T-cell (primary cell): ENCODE results near the gene CRAMP1. TPM values are rescaled to one million over a fixed set of nuclear protein-coding genes. Genes with fewer than 3 reads are reported as not detected.

ENCODE experiments used
- ATAC-seq, 4 experiments: fragments of 200-7000 bp in 3 of 4; fragments of 150-1000 bp in 1 of 4; cut with Tn5 transposase; replicated peaks in 1 of 4; 1 replicate in 3 of 4; 2 replicates in 1 of 4; pipeline ENCODE4 v1.10.0; 2021; ENCODE audit warnings: moderate library complexity in 3 of 4, mild to moderate bottlenecking in 2 of 4, moderate number of reproducible peaks in 1 of 4
- CTCF ChIA-PET, 2 donors: fragments of 300-600 bp; sonication (Branson Sonifier 250); formaldehyde crosslinking; loops; one replicate each; lab custom pipeline; 2022; ENCODE audit warnings: antibody characterized with exemption in 2 of 2; lab: Charles Lee
- POLR2A ChIA-PET, 2 donors: fragments of 300-600 bp; sonication (Branson Sonifier 250); formaldehyde crosslinking; loops; one replicate each; lab custom pipeline; 2022; ENCODE audit warnings: antibody characterized with exemption in 2 of 2; lab: Charles Lee
- DNase-seq, 35 experiments: peaks; one replicate each; pipeline versions ENCODE4 v3.0.0 to v3.0.0-alpha.2; 2013 to 2023
- H3K27ac ChIP-seq: one replicate; pipeline ENCODE4 v1.5.1; 2013; ENCODE audit warnings: low read length
- H3K27me3 ChIP-seq, 2 experiments: replicated peaks in 1 of 2; 1 replicate in 1 of 2; 2 replicates in 1 of 2; pipeline versions ENCODE4 v1.6.1 to v1.7.0; 2013; ENCODE audit warnings: low read length in 1 of 2, mixed read lengths in 1 of 2; ENCODE audit not compliant: control insufficient read depth in 2 of 2, insufficient read depth in 2 of 2; ENCODE audit errors: extremely low read depth in 1 of 2
- H3K36me3 ChIP-seq, 2 donors: 1 replicate in 1 of 2; 2 replicates in 1 of 2; pipeline versions ENCODE4 v1.6.1 to v1.7.0; 2013; ENCODE audit warnings: low read length in 1 of 2; ENCODE audit not compliant: control insufficient read depth in 2 of 2, insufficient read depth in 1 of 2; ENCODE audit errors: extremely low read depth in 1 of 2
- H3K4me1 ChIP-seq, 2 experiments: 1 replicate in 1 of 2; 2 replicates in 1 of 2; pipeline versions ENCODE4 v1.6.1 to v1.7.0; 2013; ENCODE audit warnings: low read length in 2 of 2, mixed read lengths in 1 of 2; ENCODE audit not compliant: insufficient read depth in 2 of 2, control insufficient read depth in 1 of 2; ENCODE audit errors: extremely low read depth in 1 of 2
- H3K4me3 ChIP-seq, 2 donors: 1 replicate in 1 of 2; 2 replicates in 1 of 2; pipeline versions ENCODE4 v1.5.1 to v1.7.0; 2013; ENCODE audit warnings: mild to moderate bottlenecking in 2 of 2, low read length in 1 of 2, moderate library complexity in 1 of 2; ENCODE audit not compliant: control insufficient read depth in 1 of 2; ENCODE audit errors: extremely low read depth in 1 of 2
- H3K9me3 ChIP-seq: 2 replicates; pipeline ENCODE4 v1.7.0; 2013
- H3K27ac Mint-ChIP-seq, 2 donors: one replicate each; pipeline ENCODE4 v1.8.0; 2020 to 2021; ENCODE audit warnings: mild to moderate bottlenecking in 2 of 2, mixed read lengths in 2 of 2
- H3K27me3 Mint-ChIP-seq, 2 donors: one replicate each; pipeline ENCODE4 v1.8.0; 2021 to 2022; ENCODE audit warnings: mixed read lengths in 2 of 2
- H3K36me3 Mint-ChIP-seq: one replicate; pipeline ENCODE4 v1.8.0; 2021; ENCODE audit warnings: mixed read lengths
- H3K4me1 Mint-ChIP-seq, 3 donors: one replicate each; pipeline ENCODE4 v1.8.0; 2020 to 2022; ENCODE audit warnings: mixed read lengths in 3 of 3, mild to moderate bottlenecking in 1 of 3
- H3K4me3 Mint-ChIP-seq, 3 donors: one replicate each; pipeline ENCODE4 v1.8.0; 2020 to 2022; ENCODE audit warnings: mild to moderate bottlenecking in 3 of 3, mixed read lengths in 3 of 3, moderate library complexity in 3 of 3
- H3K9me3 Mint-ChIP-seq, 3 donors: one replicate each; pipeline ENCODE4 v1.8.0; 2020 to 2022; ENCODE audit warnings: mixed read lengths in 3 of 3
- WGBS: methylation state at CpG from one replicate; pipeline ENCODE4 v1.1.5; 2013; ENCODE audit warnings: missing lambda C conversion rate; ENCODE audit not compliant: insufficient coverage; 5-methylcytosine and 5-hydroxymethylcytosine counted together
- total RNA-seq, 35 experiments: library from RNA in 6 of 35; stranded (reverse) in 6 of 35; fragments of 120-200 nt in 1 of 35; gene quantifications; one replicate each; pipeline versions ENCODE4 v1.2.1 to v1.2.4 and lab custom pipeline; 2013 to 2026

CRAMP1 gene
- total RNA-seq, 5 donors from 2014 or later (not counting 1 experiment from before 2014, with no cell fraction given): 26.4 to 36.4 (median 33.0) TPM

DNA sequence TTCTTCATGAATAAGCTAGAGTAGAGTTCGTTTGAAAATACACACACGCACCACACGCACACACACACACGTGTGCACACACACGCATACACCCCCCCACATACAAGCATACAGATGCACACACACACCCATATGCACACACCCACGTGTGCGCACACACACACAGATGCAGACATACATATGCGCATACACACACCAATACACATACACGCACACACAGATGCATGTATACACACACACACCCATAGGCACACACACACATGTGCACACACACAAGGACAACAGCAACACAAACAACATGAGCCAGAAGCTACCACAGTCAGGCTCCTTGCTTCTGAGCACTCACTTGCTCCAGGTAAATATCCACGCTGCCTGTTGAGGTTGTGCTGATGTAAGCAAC lies 5.4 kb upstream of the CRAMP1 start:
- Mint-ChIP-seq H3K27me3 (no peaks in the 10 kb centered on the region), H3K4me1 (peaks cover 9 to 14% (median 11%) of the 10 kb centered on the region in 3 donors), H3K9me3 (peaks cover 0 to 1% (median 0%) of the 10 kb centered on the region in 3 donors), H3K27ac (no peak overlapping the region), H3K36me3 (no peaks in the 10 kb centered on the region), H3K4me3 (no peak overlapping the region)
- peaks cover 7 to 21% of the 10 kb centered on the region in 2 experiments for H3K4me1 ChIP-seq
- no peak for DNase-seq
- H3K4me3 ChIP-seq: no peak overlapping the region
- peaks cover 0 to 8% of the 10 kb centered on the region in 2 experiments for H3K27me3 ChIP-seq
- H3K9me3 ChIP-seq: no peaks in the 10 kb centered on the region
- ChIA-PET CTCF (no interaction called here), POLR2A (no interaction called here)
- WGBS: 96% methylated on average over 9 of the region's 10 CpGs
- H3K36me3 ChIP-seq: no peaks in the 10 kb centered on the region
- ATAC-seq: no peak
- H3K27ac ChIP-seq: no peak overlapping the region

DNA sequence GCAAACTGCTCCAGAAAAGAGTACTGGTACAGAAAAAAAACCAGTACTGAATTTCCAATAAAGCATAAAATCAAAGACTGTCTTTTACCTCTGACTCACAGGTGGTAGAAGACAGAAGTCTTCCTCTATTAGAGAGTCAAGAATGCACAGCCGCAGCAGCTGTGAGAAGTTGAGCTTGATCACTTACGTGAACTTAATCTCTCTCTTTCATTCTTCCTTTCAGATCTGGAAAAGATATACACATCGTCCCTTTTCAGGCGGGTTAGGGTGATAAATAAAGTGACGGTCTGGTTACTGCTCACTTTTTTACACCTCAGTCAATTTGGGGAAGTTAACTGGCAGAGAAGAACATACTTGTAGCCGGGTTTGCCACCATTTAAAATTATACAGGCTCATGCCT lies 4.2 kb upstream of the CRAMP1 start:
- peaks cover 9 to 18% (median 16%) of the 10 kb centered on the region in 3 donors for H3K4me1 Mint-ChIP-seq
- ATAC-seq (no peak), DNase-seq (no peak)
- H3K4me3 Mint-ChIP-seq: no peak overlapping the region
- CTCF ChIA-PET: interaction anchor here in 1 of 2 donors (0.6 kb wide), 1 partner anchor 295 kb away, joined by 6 read pairs; no protein-coding TSS in a partner anchor
- POLR2A ChIA-PET: no interaction called here
- Histone ChIP-seq H3K27ac (no peak overlapping the region), H3K36me3 (no peaks in the 10 kb centered on the region), H3K27me3 (peaks cover 0 to 12% of the 10 kb centered on the region in 2 experiments), H3K9me3 (no peaks in the 10 kb centered on the region), H3K4me3 (no peak overlapping the region), H3K4me1 (peaks cover 7 to 27% of the 10 kb centered on the region in 2 experiments)
- no peaks in the 10 kb centered on the region for H3K27me3 Mint-ChIP-seq
- H3K36me3 Mint-ChIP-seq: no peaks in the 10 kb centered on the region
- peaks cover 0 to 3% (median 0%) of the 10 kb centered on the region in 3 donors for H3K9me3 Mint-ChIP-seq
- WGBS: 71% methylated on average over 2 of the region's 6 CpGs
- H3K27ac Mint-ChIP-seq: no peak overlapping the region

DNA sequence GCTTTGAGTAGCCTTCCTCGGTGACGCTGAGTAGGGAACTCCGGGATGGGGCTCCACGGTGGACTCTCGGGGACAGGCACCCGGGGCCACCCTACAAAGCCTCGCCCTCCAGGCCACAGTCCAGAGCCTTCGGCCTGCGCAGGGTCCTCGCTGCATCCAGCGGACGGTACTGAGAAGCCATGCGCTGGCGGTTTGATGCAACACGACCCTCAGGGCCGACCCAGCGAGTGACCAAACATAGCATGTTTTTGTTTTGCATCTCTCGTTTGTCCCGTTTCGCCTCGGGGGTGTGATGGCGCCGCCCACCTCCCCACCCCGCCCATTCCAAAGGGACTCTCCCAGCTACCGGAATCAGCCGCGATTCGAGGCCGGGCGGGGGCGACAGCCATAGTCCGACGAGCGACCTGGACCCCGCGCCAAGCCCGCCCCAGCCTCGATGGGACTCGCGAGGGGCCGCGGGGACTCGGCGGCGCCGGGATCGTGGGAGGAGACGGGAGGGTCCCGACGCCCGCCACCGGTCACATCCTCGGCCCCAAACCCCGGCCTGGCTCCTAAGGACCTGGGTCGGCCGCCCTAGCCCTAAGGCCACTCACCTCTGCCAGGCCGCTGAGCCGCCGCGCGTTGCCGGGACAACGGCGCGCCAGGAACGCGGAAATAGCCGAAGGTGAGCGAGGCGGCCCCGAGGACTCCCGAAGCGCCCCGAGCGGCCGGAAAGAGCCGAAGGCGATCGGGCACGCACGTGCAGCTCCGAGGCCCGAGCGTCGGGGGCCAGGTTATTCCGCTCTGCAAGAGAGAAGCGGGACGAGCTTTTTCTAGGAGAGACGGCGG lies 1.9 kb upstream of the CRAMP1 start:
- H3K4me1 ChIP-seq: peaks cover 17 to 46% of the 10 kb centered on the region in 2 experiments
- WGBS: 7% methylated on average over 90 of the region's 90 CpGs
- peak overlapping the region; percentile 51 to 53 for H3K4me3 ChIP-seq
- H3K27ac Mint-ChIP-seq: peak overlapping the region; percentile 89 to 98
- H3K36me3 ChIP-seq: peaks cover 0 to 2% of the 10 kb centered on the region in 2 donors
- H3K27me3 ChIP-seq: peaks cover 0 to 25% of the 10 kb centered on the region in 2 experiments
- peaks cover 0 to 3% (median 0%) of the 10 kb centered on the region in 3 donors for H3K9me3 Mint-ChIP-seq
- peak overlapping the region; percentile 67 to 83 (median 78) for H3K4me3 Mint-ChIP-seq
- H3K36me3 Mint-ChIP-seq: peaks cover 3% of the 10 kb centered on the region
- ATAC-seq: peak; percentile 62 to 64 (median 62)
- ChIA-PET POLR2A (no interaction called here), CTCF (interaction anchor here in 1 of 2 donors (0.7 kb wide), 2 partner anchors 51 to 98 kb away, joined by 3 read pairs; no protein-coding TSS in a partner anchor)
- peaks cover 21 to 31% (median 27%) of the 10 kb centered on the region in 3 donors for H3K4me1 Mint-ChIP-seq
- H3K9me3 ChIP-seq: no peaks in the 10 kb centered on the region
- peak; percentile 76 to 95 (median 88) for DNase-seq
- H3K27ac ChIP-seq: peak overlapping the region; percentile 68
- H3K27me3 Mint-ChIP-seq: peaks cover 0 to 4% of the 10 kb centered on the region in 2 donors

DNA sequence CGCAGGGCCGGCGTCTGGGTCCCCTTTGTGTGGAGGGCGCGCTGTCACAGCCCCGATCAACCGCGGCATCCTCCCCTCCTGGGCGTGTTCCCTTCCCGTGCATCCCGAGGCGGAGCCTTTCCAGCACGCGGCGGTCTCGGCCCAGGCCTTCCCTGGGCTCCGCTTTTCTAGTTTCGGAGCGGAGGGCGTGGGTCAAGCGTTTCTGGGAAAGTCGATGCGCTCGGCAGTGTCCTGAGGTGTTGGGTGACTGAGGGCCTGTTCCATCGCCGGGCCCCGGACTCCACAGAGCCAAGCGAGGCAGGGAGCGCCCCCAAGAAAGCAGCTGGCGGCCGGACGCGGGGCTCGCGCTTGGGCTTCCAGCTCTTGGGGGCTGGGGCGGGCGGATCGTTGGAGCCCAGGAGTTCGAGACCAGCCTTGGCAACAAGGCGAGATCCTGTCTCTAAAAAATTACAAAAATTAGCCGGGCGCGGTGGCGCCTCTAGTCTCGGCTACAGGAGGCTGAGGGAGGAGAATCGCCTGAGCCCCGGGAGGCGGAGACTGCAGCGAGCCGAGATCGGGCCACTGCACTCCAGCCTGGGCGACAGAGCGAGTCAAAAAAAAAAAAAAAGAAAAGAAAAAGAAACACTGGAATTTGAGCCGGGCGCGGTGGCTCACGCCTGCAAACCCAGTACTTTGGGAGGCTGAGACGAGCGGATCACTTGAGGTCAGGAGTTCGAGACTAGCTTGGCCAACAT lies 1.1 kb upstream of the CRAMP1 start:
- ChIA-PET POLR2A (no interaction called here), CTCF (interaction anchor here in 1 of 2 donors (0.7 to 1.1 kb wide), 2 partner anchors 95 to 97 kb away, joined by 3 to 6 read pairs; partner anchors contain the start of gene MAPK8IP3)
- H3K27me3 Mint-ChIP-seq: peaks cover 0 to 5% of the 10 kb centered on the region in 2 donors
- H3K4me1 Mint-ChIP-seq: peaks cover 26 to 36% (median 33%) of the 10 kb centered on the region in 3 donors
- Histone ChIP-seq H3K36me3 (peaks cover 0 to 4% of the 10 kb centered on the region in 2 donors), H3K27me3 (peaks cover 0 to 25% of the 10 kb centered on the region in 2 experiments), H3K9me3 (no peaks in the 10 kb centered on the region), H3K4me3 (peak overlapping the region in 1 of 2 donors; percentile 53), H3K4me1 (peaks cover 21 to 49% of the 10 kb centered on the region in 2 experiments), H3K27ac (peak overlapping the region; percentile 68)
- H3K27ac Mint-ChIP-seq: peak overlapping the region; percentile 89 to 98
- DNase-seq: peak in 17 of 35 experiments; percentile 5 to 36 (median 21)
- H3K4me3 Mint-ChIP-seq: peak overlapping the region; percentile 67 to 83 (median 78)
- H3K36me3 Mint-ChIP-seq: peaks cover 10% of the 10 kb centered on the region
- WGBS: 10% methylated on average over 46 of the region's 60 CpGs
- peak in 1 of 4 experiments; percentile 0 for ATAC-seq
- peaks cover 0 to 3% (median 0%) of the 10 kb centered on the region in 3 donors for H3K9me3 Mint-ChIP-seq

DNA sequence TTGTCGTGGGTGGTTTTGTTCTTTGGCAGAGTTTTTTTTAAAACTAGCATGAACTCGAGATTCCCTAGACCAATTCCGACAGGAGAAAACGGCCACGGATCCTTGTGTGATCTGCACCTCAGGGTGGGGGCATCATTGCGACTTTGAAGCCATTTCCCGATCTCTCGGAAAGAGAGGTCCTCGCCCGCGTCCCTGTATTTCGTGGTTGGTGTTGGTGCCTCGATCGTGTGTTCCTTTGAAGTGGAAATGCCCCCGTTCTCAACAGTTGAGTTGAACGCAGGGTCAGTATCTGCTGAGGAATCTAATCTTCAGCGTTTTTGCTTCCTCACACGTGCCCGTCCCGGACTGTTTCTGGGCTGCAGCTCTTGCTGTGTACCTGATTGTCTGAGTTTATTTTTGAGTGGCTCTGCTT lies 1.1 kb downstream of the CRAMP1 start:
- DNase-seq (peak in 5 of 35 experiments; percentile 5 to 40 (median 15)), ATAC-seq (no peak)
- Mint-ChIP-seq H3K4me1 (peaks cover 26 to 39% (median 38%) of the 10 kb centered on the region in 3 donors), H3K9me3 (peaks cover 0 to 3% (median 0%) of the 10 kb centered on the region in 3 donors), H3K27me3 (peaks cover 0 to 5% of the 10 kb centered on the region in 2 donors), H3K27ac (peak overlapping the region; percentile 44 to 74), H3K36me3 (peaks cover 23% of the 10 kb centered on the region), H3K4me3 (peak overlapping the region; percentile 84 to 86 (median 86))
- WGBS: 2% methylated on average over 10 of the region's 20 CpGs
- H3K9me3 ChIP-seq: no peaks in the 10 kb centered on the region
- ChIA-PET POLR2A (no interaction called here), CTCF (no interaction called here)
- peak overlapping the region; percentile 66 to 72 for H3K4me3 ChIP-seq
- peaks cover 7 to 16% of the 10 kb centered on the region in 2 donors for H3K36me3 ChIP-seq
- H3K27ac ChIP-seq: no peak overlapping the region
- peaks cover 21 to 49% of the 10 kb centered on the region in 2 experiments for H3K4me1 ChIP-seq
- H3K27me3 ChIP-seq: peaks cover 0 to 25% of the 10 kb centered on the region in 2 experiments
